GM12892 (cell line): ENCODE results near the gene TAMALIN.

ENCODE experiments used
- POLR2A ChIP-seq: IDR thresholded peaks from 2 replicates; pipeline ENCODE4 v1.6.1; 2011; ENCODE audit warnings: low read depth, low read length, control low read depth
- POLR2AphosphoS5 ChIP-seq: IDR thresholded peaks from 2 replicates; pipeline ENCODE4 v1.6.1; 2011; ENCODE audit warnings: low read depth, low read length, control low read depth

GRCh38 chr12:52055731-52056711 is 49.3 kb downstream of the TAMALIN start:
- no peak for TF ChIP-seq POLR2A
- TF ChIP-seq POLR2AphosphoS5, result no peak
